ENCODE results near the gene UBA3.

The UBA3 gene
- total RNA-seq, result 33.1 to 92.4 (median 57.3) reads per million in 18 experiments

DNA sequence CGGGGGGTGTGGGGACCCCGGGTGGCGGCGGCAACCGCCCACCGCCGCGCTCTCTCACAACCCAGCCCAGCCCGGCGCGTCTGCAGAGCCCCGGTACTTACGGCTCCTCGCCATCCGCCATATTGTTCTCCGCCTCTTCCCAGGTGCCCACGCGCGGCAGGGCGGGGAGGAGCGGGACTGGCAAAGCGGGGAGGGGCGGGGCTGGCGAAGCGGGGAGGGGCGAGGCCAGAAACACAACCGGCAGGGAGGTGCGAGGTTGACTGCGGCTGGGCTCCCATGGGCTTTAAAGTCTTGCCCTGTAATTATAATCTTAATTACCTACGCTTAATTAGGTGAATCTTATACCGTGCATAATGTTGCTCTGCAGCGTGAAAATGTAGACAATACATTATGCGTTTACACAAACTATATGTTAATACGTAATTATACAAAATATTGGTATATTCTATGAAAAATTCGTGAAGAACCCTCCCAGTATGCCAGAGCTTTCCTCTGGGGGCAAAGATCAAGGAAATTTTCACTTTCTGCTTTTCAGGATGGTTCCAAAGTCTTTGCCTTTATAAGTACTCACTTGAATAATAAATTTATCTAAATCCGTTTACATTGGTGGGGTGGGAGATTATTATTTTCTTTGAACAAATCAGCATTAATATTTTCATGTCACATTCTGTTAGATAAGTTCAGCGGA is at the start of gene UBA3:
UBA3 (minus strand) TSS at position 133 of the 688 bp plus-strand sequence; CDS start at position 121, 12 bp downstream.
- peak; percentile 88 to 91 for DNase-seq

DNA sequence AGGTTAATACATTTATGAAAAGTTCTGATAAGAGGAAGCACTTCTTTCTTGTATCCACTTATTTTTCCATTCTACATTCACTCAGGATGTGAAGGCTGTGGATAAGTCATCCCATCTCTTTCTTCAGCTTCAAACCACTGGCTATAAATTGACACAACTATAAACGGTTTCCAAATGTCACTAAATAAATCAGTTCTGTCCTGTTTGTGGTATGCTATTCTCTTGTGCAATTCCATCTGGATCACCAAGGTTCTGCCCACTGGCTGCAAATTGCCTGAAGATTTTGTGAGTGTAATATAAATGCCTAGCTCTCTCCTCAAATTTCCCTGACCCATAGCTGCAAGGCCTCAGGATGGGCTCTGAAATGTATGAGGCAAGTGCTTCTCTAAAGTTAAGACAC is 49.4 kb upstream of the UBA3 start:
- DNase-seq, result no peak

DNA sequence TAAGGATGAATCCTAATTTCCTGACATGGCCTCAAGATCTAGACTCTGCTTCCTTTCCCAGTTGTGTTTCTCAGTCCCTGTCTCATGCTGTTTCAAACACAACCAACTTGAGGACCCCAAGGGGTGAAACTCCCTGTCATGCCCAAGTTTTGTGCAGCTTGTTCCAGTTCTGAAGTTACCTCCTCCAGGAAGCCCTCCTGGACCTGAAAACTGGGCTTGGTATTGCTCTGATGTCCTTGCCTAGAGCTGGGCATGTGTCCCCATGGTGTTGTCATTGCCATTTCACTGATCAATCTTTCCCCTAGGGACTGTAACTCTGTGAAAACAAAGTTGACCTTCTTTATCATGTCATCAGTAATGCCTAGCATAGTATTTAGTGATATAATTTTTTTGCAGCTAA is 48.3 kb upstream of the UBA3 start:
- DNase-seq, result no peak

GRCh38 chr3:69126999-69127398 is 46.8 kb upstream of the UBA3 start:
- no peak for DNase-seq

DNA sequence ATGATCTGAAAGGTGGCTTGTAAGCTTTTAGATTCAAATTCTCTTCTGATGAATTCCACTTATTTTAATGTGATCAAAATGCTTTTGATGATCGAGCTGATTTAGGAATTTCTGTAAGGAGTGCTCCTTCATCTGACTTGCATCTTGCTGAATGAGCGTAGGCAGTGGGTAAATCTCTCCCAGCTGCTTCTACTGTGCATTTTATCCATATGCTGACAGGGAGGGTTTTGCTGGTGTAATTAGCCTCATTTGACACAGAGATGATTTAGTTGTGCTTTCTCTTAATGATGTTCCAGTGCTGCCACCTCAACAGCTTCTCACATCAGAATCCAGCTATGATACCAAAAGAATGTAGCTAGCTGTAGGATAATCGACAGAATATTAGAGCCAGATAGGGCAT is 46.1 kb upstream of the UBA3 start:
- no peak for DNase-seq

GRCh38 chr3:69122403-69122802 is 42.2 kb upstream of the UBA3 start, which contains the start of gene LMOD3:
Gene LMOD3 (minus strand): TSS chr3:69122595. CDS start chr3:69122386, 209 bp downstream.
- DNase-seq, result no peak

GRCh38 chr3:69121950-69122349 is 41.8 kb upstream of the UBA3 start:
- DNase-seq, result peak; percentile 5 to 40

DNA sequence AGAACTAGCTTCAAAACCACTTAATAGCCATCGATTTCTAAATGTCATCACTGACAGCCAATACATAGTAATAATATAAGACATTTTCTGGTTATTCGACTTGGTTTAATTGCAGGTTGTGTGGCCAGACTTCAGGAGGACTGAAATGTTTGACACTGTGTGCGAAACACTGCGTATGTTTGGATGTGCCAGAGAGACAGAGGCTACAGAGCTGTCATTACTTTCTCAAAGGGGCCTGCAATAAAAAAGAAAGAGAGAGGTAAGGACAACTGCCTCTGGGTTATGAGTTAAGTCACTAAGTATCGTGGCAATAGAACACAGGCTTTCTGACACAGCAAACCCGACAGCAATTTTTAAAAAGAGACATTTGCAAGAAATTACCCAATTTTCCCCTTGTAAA is 41.3 kb upstream of the UBA3 start:
- DNase-seq, result no peak

DNA sequence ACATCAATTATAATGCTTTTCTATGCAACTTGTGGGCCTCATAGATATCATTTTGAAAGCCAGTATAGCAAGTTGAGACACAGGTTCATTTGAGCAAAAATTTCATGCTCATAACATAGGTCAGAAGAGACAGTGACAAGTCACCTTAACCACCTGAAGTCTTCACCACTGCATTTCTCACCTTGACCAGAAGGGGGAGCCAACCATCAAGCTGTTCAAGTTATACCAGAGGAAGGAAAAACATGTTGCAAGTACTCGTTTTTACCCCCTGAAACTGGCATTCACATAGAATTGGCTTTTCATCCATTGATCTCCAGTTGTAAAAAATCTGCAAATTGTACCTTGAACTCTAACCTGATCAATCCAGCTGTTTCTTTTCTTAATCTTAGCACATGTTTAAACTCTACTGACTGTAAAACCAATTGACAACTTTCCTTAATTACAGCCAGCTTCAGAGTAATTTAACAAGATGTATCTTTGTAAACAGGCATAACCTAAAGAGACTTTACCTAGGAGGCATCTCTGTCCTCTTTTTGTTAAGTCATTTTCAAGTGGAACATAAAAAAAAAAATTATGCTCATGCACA is 40.8 kb upstream of the UBA3 start:
- peak; percentile 70 to 75 for DNase-seq

DNA sequence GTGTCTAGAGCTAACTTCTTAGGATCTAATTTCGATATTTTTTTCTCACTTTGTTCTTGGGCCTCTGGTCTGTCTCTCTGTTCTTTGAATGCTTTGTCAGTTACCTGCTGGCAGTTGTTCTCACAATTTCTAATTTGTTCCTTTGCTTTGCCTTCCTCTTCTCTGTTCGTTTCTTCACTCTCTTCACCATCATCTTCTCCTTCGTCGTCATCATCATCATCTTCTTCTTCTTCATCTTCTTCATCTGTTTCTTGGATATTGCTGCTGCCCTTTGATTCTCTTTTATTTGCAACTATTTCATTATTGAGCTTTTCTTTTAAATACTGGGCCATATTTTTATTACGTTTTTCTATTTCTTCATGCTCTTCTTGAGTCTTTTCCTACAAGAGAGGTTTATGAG is 39.5 kb upstream of the UBA3 start:
- no peak for DNase-seq

DNA sequence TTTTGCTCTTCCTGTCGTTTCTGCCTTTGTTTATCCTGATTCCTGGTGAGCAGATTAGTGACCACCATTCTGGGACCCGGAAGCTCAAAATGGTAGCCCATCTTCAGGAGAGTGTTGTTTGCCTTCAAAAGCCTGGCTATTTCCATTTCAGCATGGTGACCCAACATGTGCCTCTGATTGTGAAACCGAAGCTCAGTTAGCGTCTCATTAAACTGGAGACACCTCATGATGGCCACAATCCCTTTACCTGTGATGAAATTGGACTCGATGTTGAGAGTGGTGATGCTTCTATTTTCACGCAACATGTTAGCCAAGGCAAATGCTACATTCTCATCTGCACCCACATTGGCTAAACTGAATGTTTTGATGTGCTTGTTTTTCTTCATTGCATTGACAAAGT is 39.0 kb upstream of the UBA3 start:
- DNase-seq, result no peak

- DNase-seq, result no peak
Observed at GRCh38 chr3:69118555-69118954, 38.4 kb upstream of the UBA3 start.

- no peak for DNase-seq
Observed at GRCh38 chr3:69116897-69117296, 36.7 kb upstream of the UBA3 start.

DNA sequence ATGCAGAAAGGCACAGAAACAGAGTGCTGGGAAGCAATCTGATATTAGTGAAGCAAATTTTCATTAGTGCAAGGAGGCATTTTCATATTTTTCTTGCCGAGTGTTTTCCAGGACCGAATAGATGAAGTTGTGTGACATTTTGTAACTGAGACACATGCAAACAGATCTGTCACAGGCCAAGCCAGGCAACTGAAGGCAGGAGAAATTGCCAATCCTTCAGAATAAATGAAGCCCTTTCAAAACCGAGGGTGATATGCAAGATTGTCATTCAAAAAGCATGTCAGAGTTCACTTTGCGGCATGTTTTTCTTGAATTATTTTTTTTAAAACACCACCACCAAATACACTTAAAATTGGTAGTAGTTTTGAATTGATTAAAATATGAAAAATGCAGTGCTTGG is 36.0 kb upstream of the UBA3 start:
- DNase-seq, result no peak

DNA sequence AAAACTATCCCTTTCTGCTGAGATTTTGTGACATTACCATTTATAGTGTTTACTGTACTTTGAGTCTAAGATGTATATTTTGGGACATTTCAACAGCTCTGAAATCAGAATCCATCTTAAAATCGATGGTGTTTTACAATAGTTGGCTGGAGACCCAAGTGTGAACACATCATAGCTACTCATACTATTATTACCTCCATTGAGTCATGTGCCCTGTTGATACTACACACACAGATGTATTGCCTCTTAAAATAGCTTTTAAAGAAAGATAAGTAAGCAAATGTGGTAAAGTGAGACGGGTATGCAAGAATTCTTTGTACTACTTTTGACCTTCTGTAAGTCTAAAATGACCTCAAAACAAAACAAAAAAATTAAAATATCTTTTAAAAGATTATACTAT is 35.6 kb upstream of the UBA3 start:
- no peak for DNase-seq

DNA sequence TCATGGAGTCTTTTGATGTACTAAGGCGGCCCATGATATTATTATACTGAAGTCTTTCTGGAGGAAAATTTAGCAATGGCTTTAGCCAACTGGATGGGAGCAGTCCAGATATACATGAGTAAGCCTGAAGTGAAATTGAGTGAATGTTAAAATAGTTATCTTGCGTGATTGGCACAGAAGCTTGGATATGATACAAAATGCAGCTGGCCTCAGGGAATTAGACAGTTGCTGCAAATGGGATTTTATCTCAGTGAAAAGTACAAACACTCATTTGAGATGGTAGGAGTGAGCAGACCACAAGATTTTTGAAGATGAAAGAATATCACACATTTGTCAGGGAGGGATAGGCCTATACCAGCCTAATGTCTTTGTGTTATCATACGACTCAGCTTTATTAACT is 33.4 kb upstream of the UBA3 start:
- no peak for DNase-seq

- DNase-seq, result no peak
Observed at GRCh38 chr3:69110941-69111546, 30.9 kb upstream of the UBA3 start.

GRCh38 chr3:69108811-69109210 is 28.6 kb upstream of the UBA3 start:
- DNase-seq, result no peak

- DNase-seq, result no peak
Observed at GRCh38 chr3:69107841-69108240, 27.7 kb upstream of the UBA3 start.

DNA sequence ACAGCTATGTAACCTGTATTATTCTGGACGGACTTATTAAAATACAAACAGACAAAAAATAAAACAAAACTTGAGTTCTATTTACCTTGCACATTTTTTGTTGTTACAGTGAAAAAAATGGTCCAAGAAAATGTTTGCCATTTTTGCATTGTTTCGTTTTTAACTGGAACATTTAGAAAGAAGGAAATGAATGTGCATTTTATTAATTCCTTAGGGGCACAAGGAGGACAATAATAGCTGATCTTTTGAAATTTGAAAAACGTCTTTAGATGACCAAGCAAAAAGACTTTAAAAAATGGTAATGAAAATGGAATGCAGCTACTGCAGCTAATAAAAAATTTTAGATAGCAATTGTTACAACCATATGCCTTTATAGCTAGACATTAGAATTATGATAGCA is 25.2 kb upstream of the UBA3 start:
- DNase-seq, result no peak

DNA sequence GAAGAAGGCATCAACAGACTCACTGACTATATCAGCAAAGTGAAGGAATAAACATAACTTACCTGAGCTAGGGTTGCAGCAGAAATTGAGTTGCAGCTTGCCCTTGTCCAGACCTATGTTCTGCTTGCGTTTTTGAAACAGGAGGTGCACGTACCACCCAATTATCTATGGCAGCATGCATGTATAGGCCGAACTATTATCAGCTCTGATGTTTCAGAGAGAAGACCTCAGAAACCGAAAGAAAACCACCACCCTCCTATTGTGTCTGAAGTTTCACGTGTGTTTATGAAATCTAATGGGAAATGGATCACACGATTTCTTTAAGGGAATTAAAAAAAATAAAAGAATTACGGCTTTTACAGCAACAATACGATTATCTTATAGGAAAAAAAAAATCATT is 24.4 kb upstream of the UBA3 start:
- DNase-seq, result no peak

DNA sequence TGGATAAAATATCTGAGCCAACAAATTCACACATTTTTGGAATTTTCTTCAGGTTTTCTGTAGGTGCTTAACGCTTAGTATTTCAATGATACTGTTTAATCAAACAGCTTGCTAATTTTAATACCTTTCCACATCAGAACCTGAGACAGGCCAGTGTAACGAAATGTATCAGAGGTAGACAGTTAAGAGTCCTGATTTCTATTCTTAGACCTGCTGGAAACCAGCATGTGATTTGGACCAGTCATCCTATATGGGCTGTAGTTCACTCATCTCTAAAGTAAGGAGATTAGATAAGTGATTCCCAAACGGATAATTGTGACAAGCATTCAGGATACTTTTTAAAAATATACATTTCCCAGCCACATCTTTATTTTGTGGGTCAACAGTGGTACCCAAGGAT is 23.0 kb upstream of the UBA3 start:
- DNase-seq, result no peak

DNA sequence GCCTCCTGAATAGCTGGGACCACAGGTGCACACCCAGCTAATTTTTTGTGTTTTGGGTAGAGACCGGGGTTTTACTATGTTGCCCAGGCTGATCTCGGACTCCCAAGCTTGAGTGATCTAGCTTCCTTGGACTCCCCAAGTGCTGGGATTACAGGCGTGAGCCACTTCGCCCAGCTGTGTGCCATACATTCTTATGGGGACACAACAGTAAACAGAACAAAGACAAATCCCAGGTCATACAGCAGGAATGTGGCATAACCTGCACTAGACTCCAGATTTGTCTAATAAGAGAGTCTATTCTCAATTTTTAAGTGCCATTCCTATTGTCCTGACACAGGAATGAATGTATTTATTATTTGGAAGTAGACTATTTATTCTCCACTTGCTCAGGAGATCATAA is 22.2 kb upstream of the UBA3 start:
- no peak for DNase-seq

DNA sequence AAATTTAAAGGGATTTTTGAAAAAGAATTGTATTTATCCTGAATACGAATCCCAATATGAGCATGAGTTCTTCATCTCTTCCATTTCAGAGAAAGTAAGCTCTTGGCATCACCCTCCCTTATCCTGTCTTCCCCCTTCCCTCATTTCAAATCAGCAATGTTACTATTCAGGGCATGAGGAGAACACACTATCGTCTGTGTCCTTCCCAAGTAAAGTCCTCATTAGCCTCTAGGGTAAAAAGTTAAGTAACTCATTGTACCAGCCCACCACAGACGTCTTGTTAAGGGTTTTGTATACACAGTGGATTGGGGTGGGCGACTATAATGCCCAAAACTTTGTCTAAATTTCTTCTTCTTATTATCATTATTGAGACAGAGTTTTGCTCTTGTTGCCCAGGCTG is 19.4 kb upstream of the UBA3 start:
- no peak for DNase-seq
